Mesendoderm (in vitro differentiated cells): ENCODE measurements around the gene FSD2.

Experiments
- DNase-seq: peaks from one replicate; pipeline ENCODE4 v3.0.0; 2013
- H2AK5ac ChIP-seq: 2 replicates; pipeline ENCODE4 v1.6.1; 2013; ENCODE audit warnings: low read length, inconsistent platforms
- H2BK120ac ChIP-seq: 2 replicates; pipeline ENCODE4 v1.6.1; 2013; ENCODE audit warnings: low read depth, mild to moderate bottlenecking, low read length, moderate library complexity, mixed read lengths
- H2BK15ac ChIP-seq: replicated peaks from 2 replicates; pipeline ENCODE4 v1.6.1; 2013; ENCODE audit warnings: low read depth, mild to moderate bottlenecking, moderate library complexity
- H2BK5ac ChIP-seq: 2 replicates; pipeline ENCODE4 v1.6.1; 2013; ENCODE audit warnings: low read length, inconsistent platforms
- H3K18ac ChIP-seq: 2 replicates; pipeline ENCODE4 v1.6.1; 2013; ENCODE audit warnings: mild to moderate bottlenecking, low read length, mixed read lengths
- H3K23ac ChIP-seq: one replicate; pipeline ENCODE4 v1.6.1; 2013; ENCODE audit warnings: low read length
- H3K27ac ChIP-seq: 2 replicates; pipeline ENCODE4 v1.5.1; 2013; ENCODE audit warnings: low read depth, mild to moderate bottlenecking, inconsistent platforms, low read length, moderate library complexity
- H3K27me3 ChIP-seq: 2 replicates; pipeline ENCODE4 v1.6.1; 2013; ENCODE audit warnings: low read length, control low read depth, mild to moderate bottlenecking, inconsistent platforms; ENCODE audit not compliant: insufficient read depth, poor library complexity
- H3K36me3 ChIP-seq: 2 replicates; pipeline ENCODE4 v1.6.1; 2013; ENCODE audit warnings: low read length, inconsistent platforms; ENCODE audit not compliant: control insufficient read depth, insufficient read depth
- H3K4ac ChIP-seq: one replicate; pipeline ENCODE4 v1.6.1; 2013; ENCODE audit warnings: low read depth, mild to moderate bottlenecking, low read length, moderate library complexity
- H3K4me1 ChIP-seq: 2 replicates; pipeline ENCODE4 v1.6.1; 2013; ENCODE audit warnings: low read depth, low read length, inconsistent platforms; ENCODE audit not compliant: control insufficient read depth
- H3K4me2 ChIP-seq: 2 replicates; pipeline ENCODE4 v1.6.1; 2013; ENCODE audit warnings: low read length
- H3K4me3 ChIP-seq: 2 replicates; pipeline ENCODE4 v1.5.1; 2013; ENCODE audit warnings: mild to moderate bottlenecking, low read length
- H3K56ac ChIP-seq: one replicate; pipeline ENCODE4 v1.6.1; 2013; ENCODE audit warnings: low read length
- H3K79me1 ChIP-seq: 2 replicates; pipeline ENCODE4 v1.6.1; 2013; ENCODE audit warnings: low read length, inconsistent platforms
- H3K79me2 ChIP-seq: 2 replicates; pipeline ENCODE4 v1.6.1; 2013; ENCODE audit warnings: mild to moderate bottlenecking, low read length; ENCODE audit not compliant: control insufficient read depth, insufficient read depth
- H3K9ac ChIP-seq: 2 replicates; pipeline ENCODE4 v1.6.1; 2013; ENCODE audit warnings: low read length, inconsistent platforms
- H4K5ac ChIP-seq: one replicate; pipeline ENCODE4 v1.6.1; 2013; ENCODE audit warnings: low read length
- H4K8ac ChIP-seq: one replicate; pipeline ENCODE4 v1.6.1; 2013; ENCODE audit warnings: low read depth, mild to moderate bottlenecking, control low read depth, low read length, moderate library complexity
- whole genome bisulfite sequencing: extraction: QIAGEN DNeasy Blood & Tissue Kit; methylation state at CpG from one replicate; pipeline ENCODE4 v1.1.7; 2013; ENCODE audit warnings: low lambda C conversion rate, missing lambda C conversion rate; ENCODE audit not compliant: insufficient coverage; ENCODE audit errors: extremely low coverage; 5-methylcytosine and 5-hydroxymethylcytosine counted together

The FSD2 gene

GRCh38 chr15:82798104-82798503 lies 7.8 kb downstream of the FSD2 start:
- no peak overlapping the region for H2AK5ac ChIP-seq
- H3K9ac ChIP-seq, result no peak overlapping the region
- no peak overlapping the region for H2BK15ac ChIP-seq
- no peaks in the 10 kb centered on the region for H3K79me1 ChIP-seq
- no CpG with 5 or more reads among the region's 4 CpGs for WGBS
- no peak overlapping the region for H3K18ac ChIP-seq
- no peak overlapping the region for H3K56ac ChIP-seq
- no peak overlapping the region for H4K5ac ChIP-seq
- no peak overlapping the region for H3K4me3 ChIP-seq
- no peaks in the 10 kb centered on the region for H3K27me3 ChIP-seq
- no peak overlapping the region for H3K27ac ChIP-seq
- H2BK5ac ChIP-seq, result no peak overlapping the region
- H3K36me3 ChIP-seq, result no peaks in the 10 kb centered on the region
- H3K23ac ChIP-seq, result no peak overlapping the region
- H3K4me1 ChIP-seq, result no peaks in the 10 kb centered on the region
- H2BK120ac ChIP-seq, result no peak overlapping the region
- H3K4me2 ChIP-seq, result no peak overlapping the region
- DNase-seq, result no peak
- no peak overlapping the region for H4K8ac ChIP-seq
- no peak overlapping the region for H3K4ac ChIP-seq
- no peaks in the 10 kb centered on the region for H3K79me2 ChIP-seq

- H3K9ac ChIP-seq, result no peak overlapping the region
- H2AK5ac ChIP-seq, result no peak overlapping the region
- no peak for DNase-seq
Observed at GRCh38 chr15:82793737-82794136, 12.1 kb downstream of the FSD2 start.

GRCh38 chr15:82792068-82792467 lies 13.8 kb downstream of the FSD2 start:
- no peak overlapping the region for H4K5ac ChIP-seq
- no peak overlapping the region for H3K4me2 ChIP-seq
- H2AK5ac ChIP-seq, result no peak overlapping the region
- no peak overlapping the region for H2BK120ac ChIP-seq
- H3K4me3 ChIP-seq, result no peak overlapping the region
- no peak overlapping the region for H2BK15ac ChIP-seq
- no peak overlapping the region for H3K56ac ChIP-seq
- H3K23ac ChIP-seq, result no peak overlapping the region
- H3K79me2 ChIP-seq, result no peaks in the 10 kb centered on the region
- H3K27ac ChIP-seq, result no peak overlapping the region
- no peaks in the 10 kb centered on the region for H3K27me3 ChIP-seq
- H3K36me3 ChIP-seq, result no peaks in the 10 kb centered on the region
- no peak overlapping the region for H3K9ac ChIP-seq
- no peak overlapping the region for H3K4ac ChIP-seq
- no peak overlapping the region for H2BK5ac ChIP-seq
- H4K8ac ChIP-seq, result no peak overlapping the region
- no CpG with 5 or more reads among the region's 1 CpG for WGBS
- H3K79me1 ChIP-seq, result no peaks in the 10 kb centered on the region
- no peaks in the 10 kb centered on the region for H3K4me1 ChIP-seq
- no peak overlapping the region for H3K18ac ChIP-seq
- no peak for DNase-seq

More at GRCh38 chr15:82793737-82794136, 12.1 kb downstream of the FSD2 start:
- Histone ChIP-seq H3K79me2 (no peaks in the 10 kb centered on the region), H2BK5ac (no peak overlapping the region), H3K27ac (no peak overlapping the region), H3K36me3 (no peaks in the 10 kb centered on the region), H3K4me2 (no peak overlapping the region), H3K27me3 (no peaks in the 10 kb centered on the region), H2BK15ac (no peak overlapping the region), H3K4ac (no peak overlapping the region), H4K5ac (no peak overlapping the region), H3K79me1 (no peaks in the 10 kb centered on the region), H3K4me1 (no peaks in the 10 kb centered on the region), H3K56ac (no peak overlapping the region), H2BK120ac (no peak overlapping the region), H3K18ac (no peak overlapping the region), H4K8ac (no peak overlapping the region), H3K23ac (no peak overlapping the region), H3K4me3 (no peak overlapping the region)

- no peak overlapping the region for H3K9ac ChIP-seq
- no peak overlapping the region for H2BK120ac ChIP-seq
- H3K4me2 ChIP-seq, result no peak overlapping the region
- H3K4me1 ChIP-seq, result no peaks in the 10 kb centered on the region
- H2AK5ac ChIP-seq, result no peak overlapping the region
- no peaks in the 10 kb centered on the region for H3K79me2 ChIP-seq
- no peak overlapping the region for H4K5ac ChIP-seq
- H2BK5ac ChIP-seq, result no peak overlapping the region
- no peak overlapping the region for H3K4ac ChIP-seq
- H4K8ac ChIP-seq, result no peak overlapping the region
- H3K36me3 ChIP-seq, result no peaks in the 10 kb centered on the region
- H3K27ac ChIP-seq, result no peak overlapping the region
- H3K79me1 ChIP-seq, result no peaks in the 10 kb centered on the region
- H3K18ac ChIP-seq, result no peak overlapping the region
- no peak for DNase-seq
- no peak overlapping the region for H3K4me3 ChIP-seq
- WGBS, result no CpG with 5 or more reads among the region's 11 CpGs
- H3K23ac ChIP-seq, result no peak overlapping the region
- no peak overlapping the region for H3K56ac ChIP-seq
- H2BK15ac ChIP-seq, result no peak overlapping the region
- no peaks in the 10 kb centered on the region for H3K27me3 ChIP-seq
Observed at GRCh38 chr15:82790321-82790720, 15.5 kb downstream of the FSD2 start.

- Histone ChIP-seq H3K79me2 (no peaks in the 10 kb centered on the region), H2BK120ac (no peak overlapping the region), H2BK15ac (no peak overlapping the region), H3K9ac (no peak overlapping the region), H3K79me1 (no peaks in the 10 kb centered on the region), H3K4me3 (no peak overlapping the region), H3K27ac (no peak overlapping the region), H4K8ac (no peak overlapping the region), H3K4me2 (no peak overlapping the region), H3K23ac (no peak overlapping the region), H3K18ac (no peak overlapping the region), H3K36me3 (no peaks in the 10 kb centered on the region), H3K27me3 (no peaks in the 10 kb centered on the region), H4K5ac (no peak overlapping the region), H2AK5ac (no peak overlapping the region), H3K56ac (no peak overlapping the region), H3K4ac (no peak overlapping the region), H3K4me1 (no peaks in the 10 kb centered on the region), H2BK5ac (no peak overlapping the region)
- no peak for DNase-seq
- WGBS, result no CpG with 5 or more reads among the region's 1 CpG
Observed at GRCh38 chr15:82789491-82789890, 16.4 kb downstream of the FSD2 start.

- Histone ChIP-seq H3K4me2 (no peak overlapping the region), H2BK15ac (no peak overlapping the region), H3K9ac (no peak overlapping the region), H3K4me3 (no peak overlapping the region), H2BK5ac (no peak overlapping the region), H3K27me3 (no peaks in the 10 kb centered on the region), H4K5ac (no peak overlapping the region), H3K79me2 (no peaks in the 10 kb centered on the region), H3K4me1 (no peaks in the 10 kb centered on the region), H2BK120ac (no peak overlapping the region), H3K4ac (no peak overlapping the region), H3K36me3 (no peaks in the 10 kb centered on the region), H3K18ac (no peak overlapping the region), H3K56ac (no peak overlapping the region), H3K23ac (no peak overlapping the region), H3K27ac (no peak overlapping the region), H3K79me1 (no peaks in the 10 kb centered on the region), H2AK5ac (no peak overlapping the region), H4K8ac (no peak overlapping the region)
- no CpG with 5 or more reads among the region's 2 CpGs for WGBS
- peak; percentile 13 for DNase-seq
Observed at GRCh38 chr15:82788496-82788895, 17.4 kb downstream of the FSD2 start.
